HepG2 (cell line): ENCODE results near the gene SDC1. TPM values are rescaled to one million over a fixed set of nuclear protein-coding genes. Genes with fewer than 3 reads are reported as not detected.
A peak's percentile ranks its signal among the peaks of the same experiment; 100 is the strongest.

Experiments used
- AKAP8 ChIP-seq: sonication (generic); formaldehyde crosslinking; IDR thresholded peaks from 2 replicates; pipeline ENCODE4 v1.5.1; 2020; ENCODE audit warnings: mild to moderate bottlenecking, missing genetic modification reagents
- ARHGAP35 ChIP-seq: sonication (generic); formaldehyde crosslinking; IDR thresholded peaks from 2 replicates; pipeline ENCODE4 v1.9.0; 2022; ENCODE audit warnings: mild to moderate bottlenecking, inconsistent platforms, moderate library complexity, missing genetic modification reagents, borderline replicate concordance
- CCDC6 ChIP-seq: sonication (generic); formaldehyde crosslinking; IDR thresholded peaks from 2 replicates; pipeline ENCODE4 v1.8.1; 2022; ENCODE audit warnings: mild to moderate bottlenecking, missing genetic modification reagents, moderate library complexity
- FOXK2 ChIP-seq: fragments of 450-650 bp; IDR thresholded peaks from 2 replicates; pipeline ENCODE4 v1.6.1; 2016
- MEIS2 ChIP-seq: sonication (generic); formaldehyde crosslinking; IDR thresholded peaks from 2 replicates; pipeline ENCODE4 v1.9.0; 2021; ENCODE audit warnings: mild to moderate bottlenecking, missing genetic modification reagents
- MZF1 ChIP-seq: sonication (generic); formaldehyde crosslinking; IDR thresholded peaks from 2 replicates; pipeline ENCODE4 v1.8.1; 2023; ENCODE audit warnings: mild to moderate bottlenecking, missing genetic modification reagents, borderline replicate concordance
- NCOA2 ChIP-seq: sonication (generic); formaldehyde crosslinking; IDR thresholded peaks from 2 replicates; pipeline ENCODE4 v1.8.0; 2022; ENCODE audit warnings: inconsistent platforms
- NFIB ChIP-seq: sonication (generic); formaldehyde crosslinking; IDR thresholded peaks from 2 replicates; pipeline ENCODE4 v1.9.0; 2021; ENCODE audit warnings: missing genetic modification reagents, mild to moderate bottlenecking, borderline replicate concordance
- POLR2AphosphoS5 ChIP-seq: IDR thresholded peaks from 2 replicates; pipeline ENCODE4 v1.6.1; 2012; ENCODE audit warnings: low read depth, low read length
- RFX5 ChIP-seq: IDR thresholded peaks from 2 replicates; pipeline ENCODE4 v1.6.1; 2011; ENCODE audit warnings: low read depth, low read length, improper control_type of control experiment
- SALL1 ChIP-seq: sonication (generic); formaldehyde crosslinking; IDR thresholded peaks from 2 replicates; pipeline ENCODE4 v1.8.0; 2022; ENCODE audit warnings: mild to moderate bottlenecking, missing genetic modification reagents
- SOX13 ChIP-seq, 3 experiments: fragments of 450-650 bp in 1 of 3; sonication (generic) in 1 of 3; formaldehyde crosslinking in 1 of 3; IDR thresholded peaks in 2 of 3; conservative IDR thresholded peaks in 1 of 3; 2 replicates each; pipeline versions ENCODE4 v1.5.0 to v1.6.1; 2016 to 2020; ENCODE audit warnings: antibody characterized with exemption in 1 of 3, mild to moderate bottlenecking in 1 of 3, missing compliant biosample characterization in 1 of 3, missing genetic modification reagents in 1 of 3, moderate library complexity in 1 of 3
- SRSF1 ChIP-seq: fragments of 200-400 bp; formaldehyde crosslinking; optimal IDR thresholded peaks from 2 replicates; pipeline ENCODE3; 2017; ENCODE audit warnings: mild to moderate bottlenecking, low read depth, low read length, moderate library complexity
- TCF12 ChIP-seq, 2 experiments: fragments of 450-650 bp in 1 of 2; sonication (generic) in 1 of 2; formaldehyde crosslinking in 1 of 2; IDR thresholded peaks; 2 replicates each; pipeline versions ENCODE4 v1.6.1 to v1.8.0; 2017 to 2022; ENCODE audit warnings: antibody characterized with exemption in 1 of 2, mild to moderate bottlenecking in 1 of 2, missing genetic modification reagents in 1 of 2, moderate library complexity in 1 of 2
- ZNF326 ChIP-seq: sonication (generic); formaldehyde crosslinking; IDR thresholded peaks from 2 replicates; pipeline ENCODE4 v1.4.0; 2020; ENCODE audit warnings: missing genetic modification reagents, borderline replicate concordance
- ZNF44 ChIP-seq: sonication (generic); formaldehyde crosslinking; IDR thresholded peaks from 2 replicates; pipeline ENCODE4 v1.5.1; 2020; ENCODE audit warnings: mild to moderate bottlenecking, missing genetic modification reagents
- ZNF550 ChIP-seq: sonication (generic); formaldehyde crosslinking; IDR thresholded peaks from 2 replicates; pipeline ENCODE4 v1.4.0; 2020; ENCODE audit warnings: mild to moderate bottlenecking, missing genetic modification reagents, borderline replicate concordance
- ZNF629 ChIP-seq: sonication (generic); formaldehyde crosslinking; conservative IDR thresholded peaks from 2 replicates; pipeline ENCODE4 v1.5.0; 2020; ENCODE audit warnings: missing genetic modification reagents
- polyA plus RNA-seq, 8 experiments: library from polyadenylated mRNA; depleted of rRNA in 3 of 8; stranded (reverse) in 7 of 8; unstranded in 1 of 8; fragments of >200 nt; fragmentation: Illumina TruSeq in 4 of 8; extraction: Trizol in 4 of 8; gene quantifications; 2 replicates each; pipeline versions ENCODE4 v1.2.1 to v1.2.3, GENCODE V29; 2011 to 2016; ENCODE audit warnings: low read depth in 4 of 8, missing spikeins in 1 of 8, mixed read lengths in 1 of 8; ENCODE audit not compliant: insufficient read depth in 1 of 8
- total RNA-seq, 5 experiments: library from RNA; depleted of rRNA; stranded (reverse); fragments of >200 nt; fragmentation: Illumina TruSeq; extraction: Trizol; gene quantifications; 2 replicates each; pipeline ENCODE4 v1.2.3, GENCODE V29; 2016; ENCODE audit warnings: low read depth in 1 of 5
- TF ChIP-seq, protein P1 (sequence below): sonication (generic); formaldehyde crosslinking; IDR thresholded peaks from 2 replicates; pipeline ENCODE4 v1.9.0; 2021; ENCODE audit warnings: missing genetic modification reagents, mild to moderate bottlenecking, borderline replicate concordance
- TF ChIP-seq, protein P2 (sequence below): sonication (generic); formaldehyde crosslinking; IDR thresholded peaks from 2 replicates; pipeline ENCODE4 v1.4.0; 2020; ENCODE audit warnings: missing genetic modification reagents, borderline replicate concordance
- TF ChIP-seq, protein P3 (sequence below): sonication (generic); formaldehyde crosslinking; IDR thresholded peaks from 2 replicates; pipeline ENCODE4 v1.5.1; 2020; ENCODE audit warnings: missing genetic modification reagents, mild to moderate bottlenecking, borderline replicate concordance
- TF ChIP-seq, protein P4 (sequence below): sonication (generic); formaldehyde crosslinking; IDR thresholded peaks from 2 replicates; pipeline ENCODE4 v1.4.0; 2020; ENCODE audit warnings: missing genetic modification reagents
- TF ChIP-seq, protein P5 (sequence below): sonication (generic); formaldehyde crosslinking; conservative IDR thresholded peaks from 2 replicates; pipeline ENCODE4 v1.8.1; 2023; ENCODE audit warnings: missing genetic modification reagents

The SDC1 gene
- total and polyA plus RNA-seq, 2 of the 13 experiments (the other 11 are each of a cell fraction or from before 2014, with no cell fraction given), result 108 to 119 TPM

DNA sequence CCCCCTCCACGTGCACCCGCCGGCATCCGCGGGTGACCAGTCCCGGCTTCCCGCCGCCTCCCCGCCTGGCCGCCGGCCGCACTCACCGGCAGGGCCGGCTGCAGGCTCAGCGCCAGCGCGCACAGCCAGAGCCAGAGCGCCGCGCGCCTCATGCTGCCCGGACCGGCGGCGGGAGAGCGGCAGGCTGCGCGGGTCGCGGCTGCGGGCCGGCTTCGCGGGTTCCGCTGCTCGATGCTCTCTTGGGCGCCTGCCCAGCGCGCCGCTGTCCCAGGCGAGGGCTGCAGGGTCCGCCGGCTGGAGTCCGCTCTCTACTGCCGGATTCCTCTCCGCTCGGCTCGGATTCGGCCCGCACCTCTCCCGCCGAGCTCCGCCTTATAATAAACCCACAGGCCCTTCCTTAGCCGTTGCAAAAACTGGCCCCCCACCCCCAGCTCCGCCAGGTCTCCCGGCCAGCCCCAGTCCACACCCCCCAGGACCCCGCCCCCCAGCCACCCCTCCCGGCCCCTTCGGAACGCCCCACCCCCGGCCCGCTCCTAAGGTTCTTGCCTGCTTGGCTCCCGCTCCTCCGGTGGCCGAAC lies at the start of gene SDC1 (continued):
- 0 out of 2 replicates have a peak, but pooled peaks have one; percentile 28 for TF ChIP-seq NCOA2 (CRISPR knock-in tag)
- no peak for TF ChIP-seq MZF1 (CRISPR knock-in tag)
- TF ChIP-seq SOX13 (IDR thresholded peaks at IDR 0.05), result no peak
- no peak for TF ChIP-seq SOX13 (CRISPR knock-in tag; conservative IDR thresholded peaks at IDR 0.05 in 1 of 2, IDR thresholded peaks at IDR 0.05 in 1 of 2)
- TF ChIP-seq ZNF629 (CRISPR knock-in tag), result no peak
- peak; percentile 67; the same call in 1 of the 2 replicates for TF ChIP-seq MEIS2
- TF ChIP-seq FOXK2, result no peak
- TF ChIP-seq, protein P1, sequence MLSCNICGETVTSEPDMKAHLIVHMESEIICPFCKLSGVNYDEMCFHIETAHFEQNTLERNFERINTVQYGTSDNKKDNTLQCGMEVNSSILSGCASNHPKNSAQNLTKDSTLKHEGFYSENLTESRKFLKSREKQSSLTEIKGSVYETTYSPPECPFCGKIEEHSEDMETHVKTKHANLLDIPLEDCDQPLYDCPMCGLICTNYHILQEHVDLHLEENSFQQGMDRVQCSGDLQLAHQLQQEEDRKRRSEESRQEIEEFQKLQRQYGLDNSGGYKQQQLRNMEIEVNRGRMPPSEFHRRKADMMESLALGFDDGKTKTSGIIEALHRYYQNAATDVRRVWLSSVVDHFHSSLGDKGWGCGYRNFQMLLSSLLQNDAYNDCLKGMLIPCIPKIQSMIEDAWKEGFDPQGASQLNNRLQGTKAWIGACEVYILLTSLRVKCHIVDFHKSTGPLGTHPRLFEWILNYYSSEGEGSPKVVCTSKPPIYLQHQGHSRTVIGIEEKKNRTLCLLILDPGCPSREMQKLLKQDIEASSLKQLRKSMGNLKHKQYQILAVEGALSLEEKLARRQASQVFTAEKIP (CRISPR knock-in tag), result no peak
- TF ChIP-seq, protein P2, sequence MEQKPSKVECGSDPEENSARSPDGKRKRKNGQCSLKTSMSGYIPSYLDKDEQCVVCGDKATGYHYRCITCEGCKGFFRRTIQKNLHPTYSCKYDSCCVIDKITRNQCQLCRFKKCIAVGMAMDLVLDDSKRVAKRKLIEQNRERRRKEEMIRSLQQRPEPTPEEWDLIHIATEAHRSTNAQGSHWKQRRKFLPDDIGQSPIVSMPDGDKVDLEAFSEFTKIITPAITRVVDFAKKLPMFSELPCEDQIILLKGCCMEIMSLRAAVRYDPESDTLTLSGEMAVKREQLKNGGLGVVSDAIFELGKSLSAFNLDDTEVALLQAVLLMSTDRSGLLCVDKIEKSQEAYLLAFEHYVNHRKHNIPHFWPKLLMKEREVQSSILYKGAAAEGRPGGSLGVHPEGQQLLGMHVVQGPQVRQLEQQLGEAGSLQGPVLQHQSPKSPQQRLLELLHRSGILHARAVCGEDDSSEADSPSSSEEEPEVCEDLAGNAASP (CRISPR knock-in tag), result no peak
- TF ChIP-seq NFIB (CRISPR knock-in tag), result no peak
- TF ChIP-seq AKAP8 (CRISPR knock-in tag), result no peak
- TF ChIP-seq, protein P3, sequence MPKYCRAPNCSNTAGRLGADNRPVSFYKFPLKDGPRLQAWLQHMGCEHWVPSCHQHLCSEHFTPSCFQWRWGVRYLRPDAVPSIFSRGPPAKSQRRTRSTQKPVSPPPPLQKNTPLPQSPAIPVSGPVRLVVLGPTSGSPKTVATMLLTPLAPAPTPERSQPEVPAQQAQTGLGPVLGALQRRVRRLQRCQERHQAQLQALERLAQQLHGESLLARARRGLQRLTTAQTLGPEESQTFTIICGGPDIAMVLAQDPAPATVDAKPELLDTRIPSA (CRISPR knock-in tag), result no peak
- no peak for TF ChIP-seq SRSF1
- no peak for TF ChIP-seq SALL1 (CRISPR knock-in tag)
- no peak for TF ChIP-seq ZNF326
- TF ChIP-seq ARHGAP35 (CRISPR knock-in tag), result no peak
- TF ChIP-seq, protein P4, sequence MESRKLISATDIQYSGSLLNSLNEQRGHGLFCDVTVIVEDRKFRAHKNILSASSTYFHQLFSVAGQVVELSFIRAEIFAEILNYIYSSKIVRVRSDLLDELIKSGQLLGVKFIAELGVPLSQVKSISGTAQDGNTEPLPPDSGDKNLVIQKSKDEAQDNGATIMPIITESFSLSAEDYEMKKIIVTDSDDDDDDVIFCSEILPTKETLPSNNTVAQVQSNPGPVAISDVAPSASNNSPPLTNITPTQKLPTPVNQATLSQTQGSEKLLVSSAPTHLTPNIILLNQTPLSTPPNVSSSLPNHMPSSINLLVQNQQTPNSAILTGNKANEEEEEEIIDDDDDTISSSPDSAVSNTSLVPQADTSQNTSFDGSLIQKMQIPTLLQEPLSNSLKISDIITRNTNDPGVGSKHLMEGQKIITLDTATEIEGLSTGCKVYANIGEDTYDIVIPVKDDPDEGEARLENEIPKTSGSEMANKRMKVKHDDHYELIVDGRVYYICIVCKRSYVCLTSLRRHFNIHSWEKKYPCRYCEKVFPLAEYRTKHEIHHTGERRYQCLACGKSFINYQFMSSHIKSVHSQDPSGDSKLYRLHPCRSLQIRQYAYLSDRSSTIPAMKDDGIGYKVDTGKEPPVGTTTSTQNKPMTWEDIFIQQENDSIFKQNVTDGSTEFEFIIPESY (CRISPR knock-in tag), result no peak
- TF ChIP-seq TCF12 (IDR thresholded peaks at IDR 0.05), result no peak
- no peak for TF ChIP-seq TCF12 (CRISPR knock-in tag; IDR thresholded peaks at IDR 0.05)
- 0 out of 2 replicates have a peak, but pooled peaks have one; percentile 48 for TF ChIP-seq POLR2AphosphoS5
- no peak for TF ChIP-seq CCDC6
- no peak for TF ChIP-seq ZNF44 (CRISPR knock-in tag)
- no peak for TF ChIP-seq RFX5
- TF ChIP-seq, protein P5, sequence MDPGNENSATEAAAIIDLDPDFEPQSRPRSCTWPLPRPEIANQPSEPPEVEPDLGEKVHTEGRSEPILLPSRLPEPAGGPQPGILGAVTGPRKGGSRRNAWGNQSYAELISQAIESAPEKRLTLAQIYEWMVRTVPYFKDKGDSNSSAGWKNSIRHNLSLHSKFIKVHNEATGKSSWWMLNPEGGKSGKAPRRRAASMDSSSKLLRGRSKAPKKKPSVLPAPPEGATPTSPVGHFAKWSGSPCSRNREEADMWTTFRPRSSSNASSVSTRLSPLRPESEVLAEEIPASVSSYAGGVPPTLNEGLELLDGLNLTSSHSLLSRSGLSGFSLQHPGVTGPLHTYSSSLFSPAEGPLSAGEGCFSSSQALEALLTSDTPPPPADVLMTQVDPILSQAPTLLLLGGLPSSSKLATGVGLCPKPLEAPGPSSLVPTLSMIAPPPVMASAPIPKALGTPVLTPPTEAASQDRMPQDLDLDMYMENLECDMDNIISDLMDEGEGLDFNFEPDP, result 0 out of 2 replicates have a peak, but pooled peaks have one; percentile 98
- TF ChIP-seq ZNF550 (CRISPR knock-in tag), result no peak
